Endodermal cell (in vitro differentiated cells): Measurements from ENCODE around the gene MPDZ. TPM values are rescaled to one million over a fixed set of nuclear protein-coding genes. Genes with fewer than 3 reads are reported as not detected.

ENCODE experiments used
- DNase-seq: peaks from one replicate; pipeline ENCODE4 v3.0.0-alpha.2; 2017
- H3K27ac ChIP-seq: 2 replicates; pipeline ENCODE4 v1.5.1; 2013; ENCODE audit warnings: mild to moderate bottlenecking, low read depth, low read length, moderate library complexity
- H3K27me3 ChIP-seq: 2 replicates; pipeline ENCODE4 v1.6.1; 2013; ENCODE audit warnings: mild to moderate bottlenecking, low read length, moderate library complexity; ENCODE audit not compliant: insufficient read depth, control insufficient read depth, poor library complexity, severe bottlenecking
- H3K36me3 ChIP-seq: 2 replicates; pipeline ENCODE4 v1.7.0; 2013; ENCODE audit warnings: mild to moderate bottlenecking, low read length, moderate library complexity; ENCODE audit not compliant: control insufficient read depth, insufficient read depth
- H3K4me1 ChIP-seq: one replicate; pipeline ENCODE4 v1.7.0; 2013; ENCODE audit warnings: low read length; ENCODE audit not compliant: control insufficient read depth, insufficient read depth
- H3K4me3 ChIP-seq: 2 replicates; pipeline ENCODE4 v1.5.1; 2013; ENCODE audit warnings: mild to moderate bottlenecking, low read length, moderate library complexity
- H3K9ac ChIP-seq: 2 replicates; pipeline ENCODE4 v1.6.1; 2013; ENCODE audit warnings: mild to moderate bottlenecking, low read length, moderate library complexity; ENCODE audit not compliant: poor library complexity, severe bottlenecking; ENCODE audit errors: extremely low read depth
- H3K9me3 ChIP-seq: 2 replicates; pipeline ENCODE4 v1.6.1; 2013; ENCODE audit warnings: mild to moderate bottlenecking, low read length, moderate library complexity; ENCODE audit not compliant: control insufficient read depth
- H3K27ac Mint-ChIP-seq: 2 replicates; pipeline ENCODE4 v1.8.0; 2020; ENCODE audit warnings: mixed read lengths
- H3K27me3 Mint-ChIP-seq: 2 replicates; pipeline ENCODE4 v1.8.0; 2021; ENCODE audit warnings: mild to moderate bottlenecking, mixed read lengths; ENCODE audit not compliant: insufficient read depth
- H3K36me3 Mint-ChIP-seq: 2 replicates; pipeline ENCODE4 v1.8.0; 2020; ENCODE audit warnings: low read depth, mixed read lengths
- H3K4me1 Mint-ChIP-seq: 2 replicates; pipeline ENCODE4 v1.8.0; 2020; ENCODE audit warnings: mixed read lengths
- H3K4me3 Mint-ChIP-seq: 2 replicates; pipeline ENCODE4 v1.8.0; 2020; ENCODE audit warnings: mild to moderate bottlenecking, moderate library complexity, mixed read lengths
- H3K9me3 Mint-ChIP-seq: 2 replicates; pipeline ENCODE4 v1.8.0; 2020; ENCODE audit warnings: mild to moderate bottlenecking, mixed read lengths
- CTCF ChIP-seq: fragments of 200-600 bp; sonication (generic); conservative IDR thresholded peaks from 2 replicates; pipeline ENCODE4 v1.5.0; 2021; ENCODE audit warnings: antibody characterized with exemption, mild to moderate bottlenecking
- WGBS, 2 experiments: methylation state at CpG; one replicate each; pipeline versions ENCODE4 v1.1.5 to v1.1.7; 2013; ENCODE audit warnings: missing lambda C conversion rate in 2 of 2, mixed read lengths in 1 of 2; ENCODE audit not compliant: insufficient coverage in 1 of 2, insufficient read length in 1 of 2; 5-methylcytosine and 5-hydroxymethylcytosine counted together
- total RNA-seq, 2 donors: library from RNA; stranded (reverse); fragmentation: NEBNext Ultra II Directional in 1 of 2; extraction: Animal tissue kit (Norgen Biotek cat#: 25700) in 1 of 2; gene quantifications; 2 replicates in 1 of 2; 3 replicates in 1 of 2; pipeline ENCODE4 v1.2.1, GENCODE V29; 2021

Gene MPDZ
- total RNA-seq, 2 donors from 2014 or later: 38.0 to 44.0 TPM

- H3K9ac ChIP-seq: no peak overlapping the region
- H3K36me3 ChIP-seq: no peaks in the 10 kb centered on the region
- Mint-ChIP-seq H3K27me3 (no peaks in the 10 kb centered on the region), H3K4me3 (no peak overlapping the region), H3K36me3 (no peaks in the 10 kb centered on the region), H3K9me3 (peaks cover 2% of the 10 kb centered on the region), H3K27ac (no peak overlapping the region), H3K4me1 (no peaks in the 10 kb centered on the region)
- no peaks in the 10 kb centered on the region for H3K4me1 ChIP-seq
- no peak for DNase-seq
- 95 to 100% methylated on average over 1 to 2 of the region's 2 CpGs for whole genome bisulfite sequencing, 2 experiments
- H3K4me3 ChIP-seq: no peak overlapping the region
- no peak for TF ChIP-seq CTCF
- H3K27me3 ChIP-seq: no peaks in the 10 kb centered on the region
- no peaks in the 10 kb centered on the region for H3K9me3 ChIP-seq
- H3K27ac ChIP-seq: no peak overlapping the region
Measured at GRCh38 chr9:13083366-13083765, 196.1 kb downstream of the MPDZ start.

GRCh38 chr9:13082796-13083195, 196.7 kb downstream of the MPDZ start:
- no peak for TF ChIP-seq CTCF
- no peaks in the 10 kb centered on the region for H3K4me1 ChIP-seq
- no peaks in the 10 kb centered on the region for H3K27me3 ChIP-seq
- no peaks in the 10 kb centered on the region for H3K36me3 ChIP-seq
- Mint-ChIP-seq H3K9me3 (peaks cover 2% of the 10 kb centered on the region), H3K4me3 (no peak overlapping the region), H3K36me3 (no peaks in the 10 kb centered on the region), H3K4me1 (no peaks in the 10 kb centered on the region), H3K27me3 (no peaks in the 10 kb centered on the region), H3K27ac (no peak overlapping the region)
- H3K9me3 ChIP-seq: no peaks in the 10 kb centered on the region
- no peak overlapping the region for H3K27ac ChIP-seq
- WGBS, 2 experiments: 83 to 92% methylated on average over 2 of the region's 2 CpGs
- no peak overlapping the region for H3K4me3 ChIP-seq
- DNase-seq: no peak
- no peak overlapping the region for H3K9ac ChIP-seq

GRCh38 chr9:13078164-13078563, 201.3 kb downstream of the MPDZ start:
- H3K27me3 Mint-ChIP-seq: no peaks in the 10 kb centered on the region
- WGBS, 2 experiments: 100% methylated on average over 1 of the region's 1 CpG; no CpG with 5 or more reads in 1 of the 2 experiments

More at GRCh38 chr9:13078164-13078563, 201.3 kb downstream of the MPDZ start:
- Histone ChIP-seq H3K4me3 (no peak overlapping the region), H3K36me3 (no peaks in the 10 kb centered on the region), H3K4me1 (no peaks in the 10 kb centered on the region), H3K9me3 (no peaks in the 10 kb centered on the region), H3K27me3 (no peaks in the 10 kb centered on the region), H3K27ac (no peak overlapping the region), H3K9ac (no peak overlapping the region)
- H3K27ac Mint-ChIP-seq: no peak overlapping the region
- no peak for TF ChIP-seq CTCF
- H3K36me3 Mint-ChIP-seq: no peaks in the 10 kb centered on the region
- H3K4me1 Mint-ChIP-seq: no peaks in the 10 kb centered on the region
- peaks cover 2% of the 10 kb centered on the region for H3K9me3 Mint-ChIP-seq
- no peak for DNase-seq
- no peak overlapping the region for H3K4me3 Mint-ChIP-seq
